ENCODE data around the gene IL36B. TPM values are rescaled to one million over a fixed set of nuclear protein-coding genes. Genes with fewer than 3 reads are reported as not detected.
A peak's percentile ranks its signal among the peaks of the same experiment; 100 is the strongest.

Gene IL36B
- total and polyA plus RNA-seq, 9 of the 15 experiments (the other 6 are each of a cell fraction or from before 2014, with no cell fraction given): not detected

DNA sequence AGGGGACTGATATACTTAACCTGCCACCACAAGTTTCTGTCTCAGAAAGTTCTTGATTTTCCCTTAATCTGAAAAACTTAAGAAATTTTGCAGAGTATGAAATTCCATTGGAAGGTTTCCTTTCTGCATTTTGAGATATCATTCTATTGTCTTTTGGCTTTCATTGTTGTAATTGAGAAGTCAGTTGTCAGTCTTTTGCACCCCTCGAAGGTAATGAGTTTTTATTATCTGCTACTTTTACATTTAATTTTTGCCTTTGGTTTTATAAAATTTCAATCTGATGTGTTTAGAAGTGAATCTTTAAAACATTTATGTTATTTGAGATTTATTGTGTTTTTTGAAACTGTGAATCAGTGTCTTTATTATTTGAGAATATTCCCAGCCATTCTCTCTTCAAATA, 52.2 kb downstream of the IL36B start (continued):
- TF ChIP-seq, protein P1, sequence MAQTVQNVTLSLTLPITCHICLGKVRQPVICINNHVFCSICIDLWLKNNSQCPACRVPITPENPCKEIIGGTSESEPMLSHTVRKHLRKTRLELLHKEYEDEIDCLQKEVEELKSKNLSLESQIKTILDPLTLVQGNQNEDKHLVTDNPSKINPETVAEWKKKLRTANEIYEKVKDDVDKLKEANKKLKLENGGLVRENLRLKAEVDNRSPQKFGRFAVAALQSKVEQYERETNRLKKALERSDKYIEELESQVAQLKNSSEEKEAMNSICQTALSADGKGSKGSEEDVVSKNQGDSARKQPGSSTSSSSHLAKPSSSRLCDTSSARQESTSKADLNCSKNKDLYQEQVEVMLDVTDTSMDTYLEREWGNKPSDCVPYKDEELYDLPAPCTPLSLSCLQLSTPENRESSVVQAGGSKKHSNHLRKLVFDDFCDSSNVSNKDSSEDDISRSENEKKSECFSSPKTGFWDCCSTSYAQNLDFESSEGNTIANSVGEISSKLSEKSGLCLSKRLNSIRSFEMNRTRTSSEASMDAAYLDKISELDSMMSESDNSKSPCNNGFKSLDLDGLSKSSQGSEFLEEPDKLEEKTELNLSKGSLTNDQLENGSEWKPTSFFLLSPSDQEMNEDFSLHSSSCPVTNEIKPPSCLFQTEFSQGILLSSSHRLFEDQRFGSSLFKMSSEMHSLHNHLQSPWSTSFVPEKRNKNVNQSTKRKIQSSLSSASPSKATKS (CRISPR knock-in tag; IDR thresholded peaks at IDR 0.05): no peak
- TF ChIP-seq, protein P2, sequence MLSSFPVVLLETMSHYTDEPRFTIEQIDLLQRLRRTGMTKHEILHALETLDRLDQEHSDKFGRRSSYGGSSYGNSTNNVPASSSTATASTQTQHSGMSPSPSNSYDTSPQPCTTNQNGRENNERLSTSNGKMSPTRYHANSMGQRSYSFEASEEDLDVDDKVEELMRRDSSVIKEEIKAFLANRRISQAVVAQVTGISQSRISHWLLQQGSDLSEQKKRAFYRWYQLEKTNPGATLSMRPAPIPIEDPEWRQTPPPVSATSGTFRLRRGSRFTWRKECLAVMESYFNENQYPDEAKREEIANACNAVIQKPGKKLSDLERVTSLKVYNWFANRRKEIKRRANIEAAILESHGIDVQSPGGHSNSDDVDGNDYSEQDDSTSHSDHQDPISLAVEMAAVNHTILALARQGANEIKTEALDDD (IDR thresholded peaks at IDR 0.05): no peak
- peak; percentile 99 for TF ChIP-seq TRIM28 (IDR thresholded peaks at IDR 0.05)
- TF ChIP-seq TEAD4 (IDR thresholded peaks at IDR 0.05; ENCODE audit: low read length): 0 out of 2 replicates have a peak, but pooled peaks have one; percentile 25
- no peak for TF ChIP-seq TEAD4 (CRISPR knock-in tag; IDR thresholded peaks at IDR 0.05; ENCODE audit: borderline replicate concordance)
- TF ChIP-seq GABPA (tag; conservative IDR thresholded peaks at IDR 0.05; ENCODE audit: low read depth): no peak
- TF ChIP-seq, protein P3, sequence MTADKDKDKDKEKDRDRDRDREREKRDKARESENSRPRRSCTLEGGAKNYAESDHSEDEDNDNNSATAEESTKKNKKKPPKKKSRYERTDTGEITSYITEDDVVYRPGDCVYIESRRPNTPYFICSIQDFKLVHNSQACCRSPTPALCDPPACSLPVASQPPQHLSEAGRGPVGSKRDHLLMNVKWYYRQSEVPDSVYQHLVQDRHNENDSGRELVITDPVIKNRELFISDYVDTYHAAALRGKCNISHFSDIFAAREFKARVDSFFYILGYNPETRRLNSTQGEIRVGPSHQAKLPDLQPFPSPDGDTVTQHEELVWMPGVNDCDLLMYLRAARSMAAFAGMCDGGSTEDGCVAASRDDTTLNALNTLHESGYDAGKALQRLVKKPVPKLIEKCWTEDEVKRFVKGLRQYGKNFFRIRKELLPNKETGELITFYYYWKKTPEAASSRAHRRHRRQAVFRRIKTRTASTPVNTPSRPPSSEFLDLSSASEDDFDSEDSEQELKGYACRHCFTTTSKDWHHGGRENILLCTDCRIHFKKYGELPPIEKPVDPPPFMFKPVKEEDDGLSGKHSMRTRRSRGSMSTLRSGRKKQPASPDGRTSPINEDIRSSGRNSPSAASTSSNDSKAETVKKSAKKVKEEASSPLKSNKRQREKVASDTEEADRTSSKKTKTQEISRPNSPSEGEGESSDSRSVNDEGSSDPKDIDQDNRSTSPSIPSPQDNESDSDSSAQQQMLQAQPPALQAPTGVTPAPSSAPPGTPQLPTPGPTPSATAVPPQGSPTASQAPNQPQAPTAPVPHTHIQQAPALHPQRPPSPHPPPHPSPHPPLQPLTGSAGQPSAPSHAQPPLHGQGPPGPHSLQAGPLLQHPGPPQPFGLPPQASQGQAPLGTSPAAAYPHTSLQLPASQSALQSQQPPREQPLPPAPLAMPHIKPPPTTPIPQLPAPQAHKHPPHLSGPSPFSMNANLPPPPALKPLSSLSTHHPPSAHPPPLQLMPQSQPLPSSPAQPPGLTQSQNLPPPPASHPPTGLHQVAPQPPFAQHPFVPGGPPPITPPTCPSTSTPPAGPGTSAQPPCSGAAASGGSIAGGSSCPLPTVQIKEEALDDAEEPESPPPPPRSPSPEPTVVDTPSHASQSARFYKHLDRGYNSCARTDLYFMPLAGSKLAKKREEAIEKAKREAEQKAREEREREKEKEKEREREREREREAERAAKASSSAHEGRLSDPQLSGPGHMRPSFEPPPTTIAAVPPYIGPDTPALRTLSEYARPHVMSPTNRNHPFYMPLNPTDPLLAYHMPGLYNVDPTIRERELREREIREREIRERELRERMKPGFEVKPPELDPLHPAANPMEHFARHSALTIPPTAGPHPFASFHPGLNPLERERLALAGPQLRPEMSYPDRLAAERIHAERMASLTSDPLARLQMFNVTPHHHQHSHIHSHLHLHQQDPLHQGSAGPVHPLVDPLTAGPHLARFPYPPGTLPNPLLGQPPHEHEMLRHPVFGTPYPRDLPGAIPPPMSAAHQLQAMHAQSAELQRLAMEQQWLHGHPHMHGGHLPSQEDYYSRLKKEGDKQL (CRISPR knock-in tag; IDR thresholded peaks at IDR 0.05; ENCODE audit: borderline replicate concordance): no peak
- TF ChIP-seq NBN (IDR thresholded peaks at IDR 0.05; ENCODE audit: low read depth): 0 out of 2 replicates have a peak, but pooled peaks have one; percentile 50
- TF ChIP-seq IRF2 (CRISPR knock-in tag; IDR thresholded peaks at IDR 0.05): no peak
- TF ChIP-seq PCBP2 (IDR thresholded peaks at IDR 0.05; ENCODE audit: low read depth, low read length, poor library complexity, severe bottlenecking): no peak
- TF ChIP-seq ZNF507 (tag; conservative IDR thresholded peaks at IDR 0.05): 0 out of 2 replicates have a peak, but pooled peaks have one; percentile 19
- no peak for TF ChIP-seq TAF15 (IDR thresholded peaks at IDR 0.05; ENCODE audit: low read depth, low read length)
- TF ChIP-seq YBX1 (IDR thresholded peaks at IDR 0.05): no peak
- peak; percentile 95 for TF ChIP-seq CBX5 (IDR thresholded peaks at IDR 0.05; ENCODE audit: borderline replicate concordance, low read depth)
- no peak for TF ChIP-seq ZNF282 (CRISPR knock-in tag; IDR thresholded peaks at IDR 0.05)
- TF ChIP-seq MAFF (IDR thresholded peaks at IDR 0.05; ENCODE audit: low read length): no peak
- no peak for TF ChIP-seq ZNF551 (CRISPR knock-in tag; IDR thresholded peaks at IDR 0.05)
- TF ChIP-seq, protein P4, sequence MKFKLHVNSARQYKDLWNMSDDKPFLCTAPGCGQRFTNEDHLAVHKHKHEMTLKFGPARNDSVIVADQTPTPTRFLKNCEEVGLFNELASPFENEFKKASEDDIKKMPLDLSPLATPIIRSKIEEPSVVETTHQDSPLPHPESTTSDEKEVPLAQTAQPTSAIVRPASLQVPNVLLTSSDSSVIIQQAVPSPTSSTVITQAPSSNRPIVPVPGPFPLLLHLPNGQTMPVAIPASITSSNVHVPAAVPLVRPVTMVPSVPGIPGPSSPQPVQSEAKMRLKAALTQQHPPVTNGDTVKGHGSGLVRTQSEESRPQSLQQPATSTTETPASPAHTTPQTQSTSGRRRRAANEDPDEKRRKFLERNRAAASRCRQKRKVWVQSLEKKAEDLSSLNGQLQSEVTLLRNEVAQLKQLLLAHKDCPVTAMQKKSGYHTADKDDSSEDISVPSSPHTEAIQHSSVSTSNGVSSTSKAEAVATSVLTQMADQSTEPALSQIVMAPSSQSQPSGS (CRISPR knock-in tag; IDR thresholded peaks at IDR 0.05): no peak
- no peak for TF ChIP-seq ZNF134 (CRISPR knock-in tag; conservative IDR thresholded peaks at IDR 0.05)
- TF ChIP-seq, protein P5, sequence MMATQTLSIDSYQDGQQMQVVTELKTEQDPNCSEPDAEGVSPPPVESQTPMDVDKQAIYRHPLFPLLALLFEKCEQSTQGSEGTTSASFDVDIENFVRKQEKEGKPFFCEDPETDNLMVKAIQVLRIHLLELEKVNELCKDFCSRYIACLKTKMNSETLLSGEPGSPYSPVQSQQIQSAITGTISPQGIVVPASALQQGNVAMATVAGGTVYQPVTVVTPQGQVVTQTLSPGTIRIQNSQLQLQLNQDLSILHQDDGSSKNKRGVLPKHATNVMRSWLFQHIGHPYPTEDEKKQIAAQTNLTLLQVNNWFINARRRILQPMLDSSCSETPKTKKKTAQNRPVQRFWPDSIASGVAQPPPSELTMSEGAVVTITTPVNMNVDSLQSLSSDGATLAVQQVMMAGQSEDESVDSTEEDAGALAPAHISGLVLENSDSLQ (IDR thresholded peaks at IDR 0.05): peak; percentile 30; the same call in 1 of the 2 replicates
